ENCODE results near the gene PTPRR. TPM values are rescaled to one million over a fixed set of nuclear protein-coding genes. Genes with fewer than 3 reads are reported as not detected.

The PTPRR gene
- total RNA-seq, 1 experiment from 2014 or later, result 1.3 TPM

DNA sequence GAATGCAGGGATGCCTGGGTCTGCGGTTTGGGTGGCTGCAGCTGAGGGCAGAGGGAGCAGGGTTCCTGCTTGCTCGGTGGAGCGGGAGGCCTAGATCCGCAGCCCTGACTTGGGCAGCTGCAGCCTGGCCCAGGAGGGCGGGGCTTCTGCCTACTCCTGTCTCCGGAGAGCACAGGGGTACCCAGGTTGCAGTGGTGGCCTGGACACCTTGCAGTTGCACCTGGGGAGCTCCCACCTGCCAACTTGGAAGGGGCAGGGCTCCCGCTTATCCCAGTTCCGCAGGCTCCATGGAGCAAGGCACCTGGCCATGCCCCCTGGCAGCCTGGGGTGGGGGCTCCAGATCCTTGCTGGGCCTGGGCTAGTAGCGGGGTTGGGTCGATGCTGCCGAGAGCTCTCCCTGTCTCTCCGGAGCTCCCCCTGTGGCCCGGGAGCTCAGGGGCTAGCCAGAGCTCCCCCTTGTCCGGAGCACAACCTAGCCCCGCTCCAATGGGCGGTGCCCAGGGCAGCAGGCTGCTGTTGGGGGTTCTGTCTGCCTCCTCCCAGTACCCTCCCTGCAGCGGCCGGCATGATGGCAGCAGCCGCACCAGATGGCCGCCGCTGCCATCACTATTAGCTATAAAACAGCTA is 136.4 kb downstream of the PTPRR start:
- no peaks in the 10 kb centered on the region for H3K36me3 Mint-ChIP-seq (ENCODE audit: insufficient read depth, unreplicated experiment)
- Histone ChIP-seq H3K4me1 (no peaks in the 10 kb centered on the region), H3K36me3 (ENCODE audit: control insufficient read depth, insufficient read depth, low read length) (no peaks in the 10 kb centered on the region), H3K4me3 (ENCODE audit: low read depth, low read length) (no peak overlapping the region), H3K9me3 (no peaks in the 10 kb centered on the region; the same call in 1 of the 2 replicates), H3K27me3 (replicated peaks; ENCODE audit: control insufficient read depth, insufficient read depth, low read length) (no peaks in the 10 kb centered on the region)
- TF ChIP-seq, protein P1, sequence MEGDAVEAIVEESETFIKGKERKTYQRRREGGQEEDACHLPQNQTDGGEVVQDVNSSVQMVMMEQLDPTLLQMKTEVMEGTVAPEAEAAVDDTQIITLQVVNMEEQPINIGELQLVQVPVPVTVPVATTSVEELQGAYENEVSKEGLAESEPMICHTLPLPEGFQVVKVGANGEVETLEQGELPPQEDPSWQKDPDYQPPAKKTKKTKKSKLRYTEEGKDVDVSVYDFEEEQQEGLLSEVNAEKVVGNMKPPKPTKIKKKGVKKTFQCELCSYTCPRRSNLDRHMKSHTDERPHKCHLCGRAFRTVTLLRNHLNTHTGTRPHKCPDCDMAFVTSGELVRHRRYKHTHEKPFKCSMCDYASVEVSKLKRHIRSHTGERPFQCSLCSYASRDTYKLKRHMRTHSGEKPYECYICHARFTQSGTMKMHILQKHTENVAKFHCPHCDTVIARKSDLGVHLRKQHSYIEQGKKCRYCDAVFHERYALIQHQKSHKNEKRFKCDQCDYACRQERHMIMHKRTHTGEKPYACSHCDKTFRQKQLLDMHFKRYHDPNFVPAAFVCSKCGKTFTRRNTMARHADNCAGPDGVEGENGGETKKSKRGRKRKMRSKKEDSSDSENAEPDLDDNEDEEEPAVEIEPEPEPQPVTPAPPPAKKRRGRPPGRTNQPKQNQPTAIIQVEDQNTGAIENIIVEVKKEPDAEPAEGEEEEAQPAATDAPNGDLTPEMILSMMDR (IDR thresholded peaks at IDR 0.05; ENCODE audit: insufficient read depth in 1 of 2, low read depth in 1 of 2, low read length in 1 of 2, severe bottlenecking in 1 of 2, unreplicated experiment in 1 of 2), result no peak
- intact Hi-C loops (cut with micrococcal nuclease; ENCODE audit: unreplicated experiment), result no loop called here
- DNase-seq, result no peak
- H3K9me3 Mint-ChIP-seq (ENCODE audit: unreplicated experiment), result no peaks in the 10 kb centered on the region
- H3K27me3 Mint-ChIP-seq (ENCODE audit: insufficient read depth, unreplicated experiment), result no peaks in the 10 kb centered on the region
- no peak overlapping the region for H3K4me3 Mint-ChIP-seq (ENCODE audit: unreplicated experiment)
- no peak overlapping the region for H3K27ac Mint-ChIP-seq (ENCODE audit: unreplicated experiment)
- BruUV-seq (replicated peaks), result no TSS peak
- POLR2A ChIA-PET, result no interaction called here
- H3K4me1 Mint-ChIP-seq (ENCODE audit: low read depth, unreplicated experiment), result no peaks in the 10 kb centered on the region
- CTCF ChIA-PET, result no interaction called here

DNA sequence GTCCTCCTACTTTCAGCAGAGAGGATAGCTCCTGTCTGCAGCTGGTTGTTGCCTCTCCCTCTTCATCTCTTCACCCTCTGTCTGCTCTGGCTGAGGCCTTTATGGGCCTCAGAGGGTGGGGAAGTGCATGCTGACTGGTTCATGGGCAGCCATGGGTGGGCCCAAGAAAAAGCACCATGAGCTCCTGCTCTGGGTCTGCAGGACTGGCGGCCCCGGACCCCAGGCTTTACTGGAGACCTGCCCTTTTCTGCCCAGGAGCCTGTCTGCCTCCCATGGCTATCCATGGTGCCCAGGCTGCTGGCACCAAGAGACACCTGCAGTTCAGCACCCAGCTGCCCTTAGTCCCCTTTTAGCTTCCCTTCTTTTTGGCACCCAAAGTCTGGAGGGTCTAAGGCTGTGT is 137.1 kb downstream of the PTPRR start:
- Histone ChIP-seq H3K36me3 (ENCODE audit: control insufficient read depth, insufficient read depth, low read length) (no peaks in the 10 kb centered on the region), H3K4me1 (no peaks in the 10 kb centered on the region), H3K4me3 (ENCODE audit: low read depth, low read length) (no peak overlapping the region), H3K9me3 (no peaks in the 10 kb centered on the region; the same call in 1 of the 2 replicates), H3K27me3 (replicated peaks; ENCODE audit: control insufficient read depth, insufficient read depth, low read length) (no peaks in the 10 kb centered on the region)
- Mint-ChIP-seq H3K4me3 (ENCODE audit: unreplicated experiment) (no peak overlapping the region), H3K4me1 (ENCODE audit: low read depth, unreplicated experiment) (no peaks in the 10 kb centered on the region), H3K36me3 (ENCODE audit: insufficient read depth, unreplicated experiment) (no peaks in the 10 kb centered on the region), H3K9me3 (ENCODE audit: unreplicated experiment) (no peaks in the 10 kb centered on the region), H3K27me3 (ENCODE audit: insufficient read depth, unreplicated experiment) (no peaks in the 10 kb centered on the region), H3K27ac (ENCODE audit: unreplicated experiment) (no peak overlapping the region)
- no peak for DNase-seq
- TF ChIP-seq, protein P1 (IDR thresholded peaks at IDR 0.05; ENCODE audit: insufficient read depth in 1 of 2, low read depth in 1 of 2, low read length in 1 of 2, severe bottlenecking in 1 of 2, unreplicated experiment in 1 of 2), result no peak
- no TSS peak for BruUV-seq (replicated peaks)
- intact Hi-C loops (cut with micrococcal nuclease; ENCODE audit: unreplicated experiment), result no loop called here
- ChIA-PET CTCF (no interaction called here), POLR2A (no interaction called here)

DNA sequence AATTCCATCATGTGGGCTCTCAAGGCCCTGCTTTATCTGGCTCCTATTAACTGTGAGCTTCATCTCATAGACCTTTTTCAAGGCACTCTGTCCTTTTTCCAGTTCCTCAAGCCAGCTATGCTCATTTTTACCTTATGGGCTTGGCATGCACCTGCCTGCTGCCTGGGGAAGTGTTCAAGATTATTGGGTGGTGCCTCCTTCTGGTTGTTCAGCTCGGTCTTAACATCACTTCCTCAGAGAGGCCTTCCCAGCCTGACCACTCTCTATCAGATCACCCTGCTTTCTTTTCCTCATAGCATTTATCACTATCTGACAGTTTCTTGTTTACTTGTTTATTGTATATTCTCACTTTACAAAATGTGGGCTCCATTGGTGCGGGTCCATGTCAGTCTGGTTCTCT is 141.3 kb downstream of the PTPRR start:
- H3K4me3 ChIP-seq (ENCODE audit: low read depth, low read length), result no peak overlapping the region
- H3K27me3 ChIP-seq (replicated peaks; ENCODE audit: control insufficient read depth, insufficient read depth, low read length), result no peaks in the 10 kb centered on the region
- ChIA-PET CTCF (no interaction called here), POLR2A (no interaction called here)
- H3K4me3 Mint-ChIP-seq (ENCODE audit: unreplicated experiment), result no peak overlapping the region
- TF ChIP-seq, protein P1 (IDR thresholded peaks at IDR 0.05; ENCODE audit: insufficient read depth in 1 of 2, low read depth in 1 of 2, low read length in 1 of 2, severe bottlenecking in 1 of 2, unreplicated experiment in 1 of 2), result no peak
- no peak overlapping the region for H3K27ac Mint-ChIP-seq (ENCODE audit: unreplicated experiment)
- H3K36me3 ChIP-seq (ENCODE audit: control insufficient read depth, insufficient read depth, low read length), result no peaks in the 10 kb centered on the region
- H3K36me3 Mint-ChIP-seq (ENCODE audit: insufficient read depth, unreplicated experiment), result no peaks in the 10 kb centered on the region
- no peaks in the 10 kb centered on the region for H3K27me3 Mint-ChIP-seq (ENCODE audit: insufficient read depth, unreplicated experiment)
- no TSS peak for BruUV-seq (replicated peaks)
- no peaks in the 10 kb centered on the region for H3K9me3 Mint-ChIP-seq (ENCODE audit: unreplicated experiment)
- H3K4me1 Mint-ChIP-seq (ENCODE audit: low read depth, unreplicated experiment), result no peaks in the 10 kb centered on the region
- no peaks in the 10 kb centered on the region for H3K4me1 ChIP-seq
- intact Hi-C loops (cut with micrococcal nuclease; ENCODE audit: unreplicated experiment), result loop anchor here (1.0 kb wide), 1 partner anchor 46 kb away; no protein-coding TSS in a partner anchor
- no peaks in the 10 kb centered on the region; the same call in 1 of the 2 replicates for H3K9me3 ChIP-seq
- no peak for DNase-seq
